Loucy (cell line): ENCODE results near the gene KIDINS220.

Experiments
- CTCF ChIP-seq: fragments of 200-600 bp; sonication (generic); conservative IDR thresholded peaks from 2 replicates; pipeline ENCODE4 v1.5.1; 2014; ENCODE audit warnings: mild to moderate bottlenecking, antibody characterized with exemption, low read length
- EZH2phosphoT487 ChIP-seq: fragments of 200-600 bp; IDR thresholded peaks from 2 replicates; pipeline ENCODE4 v1.6.1; 2018; ENCODE audit warnings: antibody characterized with exemption, mild to moderate bottlenecking, moderate library complexity, borderline replicate concordance

- TF ChIP-seq CTCF (no peak), EZH2phosphoT487 (no peak)
Measured at GRCh38 chr2:8779795-8780671, 57.4 kb downstream of the KIDINS220 start.
